GM13977 (cell line): ENCODE data around the gene LRIG2.

ENCODE experiments used
- DNase-seq: peaks from one replicate; pipeline ENCODE4 v3.0.0; 2012; ENCODE audit warnings: low spot score
- CTCF ChIP-seq: IDR thresholded peaks from 2 replicates; pipeline ENCODE4 v1.5.1; 2012; ENCODE audit warnings: mild to moderate bottlenecking, control low read depth; ENCODE audit not compliant: insufficient read depth; ENCODE audit errors: extremely low read depth, missing control alignments
- in situ Hi-C: fragments of 300-500 bp; cut with MboI; formaldehyde crosslinking; loops from one replicate; pipeline ENCODE4 v1.12.0; 2022; ENCODE audit warnings: low sequenced_read_pairs, low pct_unique_long_range_greater_than_20kb, mixed read lengths, inconsistent platforms; ENCODE audit not compliant: unreplicated experiment

The LRIG2 gene

GRCh38 chr1:113178106-113178505 is 105.1 kb downstream of the LRIG2 start:
- TF ChIP-seq CTCF = no peak
- no peak for DNase-seq
- in situ Hi-C loops = no loop called here

- no peak for TF ChIP-seq CTCF
- in situ Hi-C loops = no loop called here
- no peak for DNase-seq
Measured at GRCh38 chr1:113178522-113178921, 105.5 kb downstream of the LRIG2 start.
